Breast epithelium (tissue), 4 donors: Measurements from ENCODE around the gene TBC1D14. TPM values are rescaled to one million over a fixed set of nuclear protein-coding genes. Genes with fewer than 3 reads are reported as not detected.

Experiments
- DNase-seq, 2 donors: peaks; one replicate each; pipeline ENCODE4 v3.0.0-alpha.2; 2019; ENCODE audit warnings: low spot score in 2 of 2
- H3K27ac ChIP-seq, 2 donors: fragments of 200-600 bp; sonication (generic) in 1 of 2; one replicate each; pipeline ENCODE4 v1.5.1; 2016 to 2019; ENCODE audit warnings: mild to moderate bottlenecking in 1 of 2
- H3K27me3 ChIP-seq, 2 donors: fragments of 200-600 bp; sonication (generic) in 1 of 2; one replicate each; pipeline versions ENCODE4 v1.5.1 to v1.6.0; 2017 to 2019; ENCODE audit warnings: control low read depth in 1 of 2, mild to moderate bottlenecking in 1 of 2
- H3K36me3 ChIP-seq: fragments of 200-600 bp; one replicate; pipeline ENCODE4 v1.5.1; 2019
- H3K4me1 ChIP-seq, 2 donors: fragments of 200-600 bp; sonication (generic); one replicate each; pipeline ENCODE4 v1.5.1; 2016 to 2019; ENCODE audit warnings: control low read depth in 1 of 2
- H3K4me3 ChIP-seq, 3 donors: fragments of 200-600 bp; sonication (generic); 1 replicate in 2 of 3; 2 replicates in 1 of 3; pipeline ENCODE4 v1.5.1; 2016 to 2019; ENCODE audit warnings: mild to moderate bottlenecking in 3 of 3, moderate library complexity in 2 of 3
- H3K9me3 ChIP-seq, 2 donors: fragments of 200-600 bp; sonication (generic) in 1 of 2; one replicate each; pipeline ENCODE4 v1.5.1; 2016 to 2019; ENCODE audit warnings: control low read depth in 1 of 2
- CTCF ChIP-seq, 3 donors: fragments of 450-650 bp; IDR thresholded peaks; one replicate each; pipeline ENCODE4 v1.5.1; 2016 to 2017; ENCODE audit warnings: antibody characterized with exemption in 3 of 3, mild to moderate bottlenecking in 3 of 3, moderate library complexity in 3 of 3
- POLR2A ChIP-seq: fragments of 450-650 bp; IDR thresholded peaks from one replicate; pipeline ENCODE4 v1.6.1; 2016; ENCODE audit warnings: antibody characterized with exemption, mild to moderate bottlenecking, moderate library complexity
- POLR2AphosphoS5 ChIP-seq, 3 donors: sonication (generic); formaldehyde crosslinking; IDR thresholded peaks; one replicate each; pipeline ENCODE4 v1.6.1; 2017; ENCODE audit warnings: antibody characterized with exemption in 3 of 3
- intact Hi-C: fragments of 100-400 bp; cut with DNase I; formaldehyde crosslinking; loops from one replicate; pipeline ENCODE4 v1.15.1; 2023; ENCODE audit warnings: low total_unique reads
- total RNA-seq, 3 donors: library from RNA; depleted of rRNA; stranded (reverse); fragments of >200 nt; gene quantifications; one replicate each; pipeline ENCODE4 v1.1.0, GENCODE V29; 2016

TBC1D14 gene
- total RNA-seq, 3 donors from 2014 or later = 48.5 to 57.3 (median 48.7) TPM

- peaks cover 4 to 31% of the 10 kb centered on the region in 2 donors for H3K4me1 ChIP-seq
- no peaks in the 10 kb centered on the region for H3K9me3 ChIP-seq
- no peak for TF ChIP-seq CTCF (IDR thresholded peaks at IDR 0.05)
- TF ChIP-seq POLR2A = no peak
- TF ChIP-seq POLR2AphosphoS5 (IDR thresholded peaks at IDR 0.05) = no peak
- no peaks in the 10 kb centered on the region for H3K36me3 ChIP-seq
- H3K4me3 ChIP-seq = no peak overlapping the region
- H3K27me3 ChIP-seq = no peaks in the 10 kb centered on the region
- DNase-seq = no peak
- intact Hi-C loops = no loop called here
- no peak overlapping the region for H3K27ac ChIP-seq
Measured at GRCh38 chr4:7049739-7050138, 140.1 kb downstream of the TBC1D14 start.

DNA sequence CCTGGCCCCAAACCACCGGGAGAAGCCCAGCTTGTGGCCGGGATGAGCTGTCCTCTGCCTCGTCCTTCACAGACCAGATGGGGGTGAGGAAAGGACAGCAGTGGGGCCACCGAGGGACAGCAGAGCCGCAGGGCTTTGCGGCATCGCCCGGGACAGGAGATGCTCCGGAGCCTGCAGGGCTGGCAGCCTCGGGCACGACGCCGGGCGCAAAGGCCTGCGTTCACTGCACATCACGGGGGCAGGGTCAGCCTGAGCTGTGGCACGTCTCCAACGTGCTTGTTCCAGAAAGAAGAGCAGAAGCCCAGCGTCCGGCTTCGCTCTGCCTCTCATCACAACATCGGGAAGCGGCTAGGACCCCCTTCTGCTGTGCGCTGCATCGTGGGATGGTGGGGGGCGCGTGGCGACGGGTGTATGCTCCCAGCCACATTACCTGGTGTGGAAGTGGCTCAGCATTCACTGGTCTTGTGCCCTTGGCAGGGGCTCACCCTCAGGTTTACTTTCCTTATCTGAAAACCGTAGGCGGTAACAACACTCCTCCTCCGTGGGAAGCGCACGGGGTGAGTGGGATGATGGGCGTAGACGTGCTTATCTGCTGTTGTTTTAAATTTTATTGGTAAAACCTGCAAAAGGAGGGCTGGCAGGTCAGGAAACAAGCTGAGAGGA, 141.0 kb downstream of the TBC1D14 start:
- Histone ChIP-seq H3K9me3 (no peaks in the 10 kb centered on the region), H3K4me3 (no peak overlapping the region), H3K36me3 (no peaks in the 10 kb centered on the region), H3K4me1 (peaks cover 4 to 22% of the 10 kb centered on the region in 2 donors), H3K27ac (no peak overlapping the region), H3K27me3 (no peaks in the 10 kb centered on the region)
- no peak for DNase-seq
- intact Hi-C loops = no loop called here
- TF ChIP-seq POLR2AphosphoS5 (IDR thresholded peaks at IDR 0.05) (no peak), CTCF (IDR thresholded peaks at IDR 0.05) (no peak), POLR2A (no peak)

- DNase-seq = no peak
- intact Hi-C loops = no loop called here
- H3K4me1 ChIP-seq = peaks cover 4 to 20% of the 10 kb centered on the region in 2 donors
- no peaks in the 10 kb centered on the region for H3K27me3 ChIP-seq
- H3K9me3 ChIP-seq = no peaks in the 10 kb centered on the region
- no peaks in the 10 kb centered on the region for H3K36me3 ChIP-seq
- H3K4me3 ChIP-seq = no peak overlapping the region
- TF ChIP-seq POLR2A (no peak), POLR2AphosphoS5 (IDR thresholded peaks at IDR 0.05) (no peak), CTCF (IDR thresholded peaks at IDR 0.05) (no peak)
- H3K27ac ChIP-seq = no peak overlapping the region
Measured at GRCh38 chr4:7051144-7051495, 141.5 kb downstream of the TBC1D14 start.

DNA sequence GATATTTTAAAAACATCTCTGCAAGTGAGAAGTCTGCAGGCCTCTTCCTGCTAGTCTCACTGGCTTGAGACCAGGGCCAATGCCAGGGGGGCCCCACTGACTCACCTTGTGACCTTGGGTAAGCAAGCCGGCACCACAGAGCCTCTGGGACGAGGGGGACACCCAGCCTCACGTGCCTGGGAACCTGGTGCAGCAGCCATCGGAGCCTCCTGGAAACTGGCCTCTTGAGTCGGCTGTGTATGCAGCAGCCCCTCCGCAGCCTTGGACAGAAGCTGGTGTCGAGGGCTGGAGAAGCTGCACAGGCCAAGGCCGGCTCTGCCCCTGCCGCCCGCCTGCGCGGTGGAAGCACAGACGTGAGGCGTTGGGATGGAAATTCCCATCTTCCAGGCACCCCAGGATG, 142.3 kb downstream of the TBC1D14 start:
- Histone ChIP-seq H3K4me3 (no peak overlapping the region), H3K4me1 (peaks cover 0 to 12% of the 10 kb centered on the region in 2 donors), H3K27ac (no peak overlapping the region), H3K9me3 (no peaks in the 10 kb centered on the region), H3K27me3 (no peaks in the 10 kb centered on the region), H3K36me3 (no peaks in the 10 kb centered on the region)
- intact Hi-C loops = no loop called here
- no peak for DNase-seq
- TF ChIP-seq CTCF (IDR thresholded peaks at IDR 0.05) = no peak
- TF ChIP-seq POLR2AphosphoS5 (IDR thresholded peaks at IDR 0.05) = no peak
- no peak for TF ChIP-seq POLR2A

DNA sequence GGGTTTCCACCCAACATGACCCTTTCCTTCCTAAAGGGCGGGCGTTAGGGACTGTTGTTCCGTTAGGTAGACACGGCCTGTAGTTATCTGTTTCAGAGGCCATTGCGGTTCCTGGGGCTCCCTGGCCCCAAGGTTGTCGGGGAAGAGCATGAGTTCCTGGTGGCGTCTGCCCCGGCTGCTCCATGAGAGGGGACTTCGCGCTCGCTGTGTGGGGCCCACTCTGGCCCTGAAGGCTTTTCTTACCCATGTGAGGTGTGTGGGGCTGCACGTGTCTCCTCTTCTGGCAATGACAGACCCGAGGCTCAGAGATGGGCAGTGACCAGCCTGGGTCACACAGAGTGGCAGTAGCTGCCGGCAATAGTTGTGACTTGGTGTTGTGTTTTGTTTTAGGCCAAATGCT, 142.7 kb downstream of the TBC1D14 start:
- Histone ChIP-seq H3K36me3 (no peaks in the 10 kb centered on the region), H3K9me3 (no peaks in the 10 kb centered on the region), H3K27me3 (no peaks in the 10 kb centered on the region), H3K27ac (no peak overlapping the region), H3K4me1 (peaks cover 0 to 8% of the 10 kb centered on the region in 2 donors), H3K4me3 (no peak overlapping the region)
- DNase-seq = no peak
- intact Hi-C loops = no loop called here
- TF ChIP-seq CTCF (IDR thresholded peaks at IDR 0.05) (no peak), POLR2A (no peak), POLR2AphosphoS5 (IDR thresholded peaks at IDR 0.05) (no peak)
